Ovary (tissue), 9 donors: ENCODE data around the gene ENTR1. TPM values are rescaled to one million over a fixed set of nuclear protein-coding genes. Genes with fewer than 3 reads are reported as not detected.

ENCODE experiments used
- DNase-seq, 5 donors: peaks; one replicate each; pipeline ENCODE4 v3.0.0-alpha.2; 2019 to 2020
- H3K27ac ChIP-seq, 2 donors: fragments of 200-600 bp; one replicate each; pipeline versions ENCODE4 v1.5.1 to v1.8.0; 2019 to 2022
- H3K27me3 ChIP-seq: fragments of 200-600 bp; one replicate; pipeline ENCODE4 v1.8.0; 2022
- H3K36me3 ChIP-seq: fragments of 200-600 bp; sonication (generic); one replicate; pipeline ENCODE4 v1.5.1; 2019
- H3K4me1 ChIP-seq: one replicate; pipeline ENCODE4 v1.8.1; 2013; ENCODE audit warnings: mild to moderate bottlenecking, moderate library complexity; ENCODE audit not compliant: insufficient read depth
- H3K4me3 ChIP-seq: fragments of 200-600 bp; sonication (generic); one replicate; pipeline ENCODE4 v1.5.1; 2017
- H3K9me3 ChIP-seq, 2 donors: fragments of 200-600 bp in 1 of 2; sonication (generic) in 1 of 2; one replicate each; pipeline versions ENCODE4 v1.5.1 to v1.8.1; 2013 to 2019; ENCODE audit warnings: mild to moderate bottlenecking in 1 of 2, moderate library complexity in 1 of 2
- EP300 ChIP-seq: sonication (generic); formaldehyde crosslinking; IDR thresholded peaks from one replicate; pipeline ENCODE4 v1.6.1; 2017; ENCODE audit warnings: antibody characterized with exemption
- POLR2A ChIP-seq: fragments of 450-650 bp; IDR thresholded peaks from one replicate; pipeline ENCODE4 v1.6.1; 2017; ENCODE audit warnings: antibody characterized with exemption, mild to moderate bottlenecking, moderate library complexity
- WGBS, 3 donors: extraction: QIAGEN DNeasy Blood & Tissue Kit in 1 of 3; methylation state at CpG; one replicate each; pipeline versions ENCODE4 v1.1.5 to v1.1.7; 2013 to 2017; 5-methylcytosine and 5-hydroxymethylcytosine counted together
- intact Hi-C, 4 donors: fragments of 100-400 bp; cut with DNase I; formaldehyde crosslinking; loops; one replicate each; pipeline versions ENCODE4 v1.11.0 to v1.15.1; 2022 to 2023
- polyA plus RNA-seq, 2 donors: library from polyadenylated mRNA; stranded (reverse); fragments of 200-250 nt in 1 of 2; fragments of 350-450 nt in 1 of 2; fragmentation: Illumina TruSeq in 1 of 2; extraction: RNeasy Lipid Tissue Mini Kit (QIAGEN cat#74804) in 1 of 2; gene quantifications; one replicate each; pipeline ENCODE4 v1.2.3, GENCODE V29; 2013 to 2014
- total RNA-seq, 7 donors: library from RNA; depleted of rRNA in 2 of 7; stranded (reverse); fragments of >200 nt in 2 of 7; fragmentation: NEBNext Ultra II Directional in 3 of 7; extraction: Animal tissue kit (Norgen Biotek cat#: 25700) in 3 of 7; gene quantifications; one replicate each; pipeline versions ENCODE4 v1.1.0 to v1.2.4, GENCODE V29; 2016 to 2023
- TF ChIP-seq, protein P1 (sequence below), 3 donors: fragments of 450-650 bp in 2 of 3; fragments of 200-600 bp in 1 of 3; IDR thresholded peaks; one replicate each; pipeline versions ENCODE4 v1.5.1 to v1.8.0; 2016 to 2022; ENCODE audit warnings: antibody characterized with exemption in 3 of 3, mild to moderate bottlenecking in 1 of 3
- donor health status: DM: no; HTN: no; CAD: no; lungs with moderate emphysema.
- donor health status: DM: no; HTN: no; CAD: no.
- donor health status: Bipolar disorder and iron deficiency.
- donor health status: DM: yes; HTN: yes; CAD: no.
- donor health status: DM: no; HTN: no; CAD: no.
- donor health status: DM: yes; HTN: yes; CAD: no.

Gene ENTR1
- total and polyA plus RNA-seq, 9 donors, result 19.3 to 52.5 (median 27.2) TPM

DNA sequence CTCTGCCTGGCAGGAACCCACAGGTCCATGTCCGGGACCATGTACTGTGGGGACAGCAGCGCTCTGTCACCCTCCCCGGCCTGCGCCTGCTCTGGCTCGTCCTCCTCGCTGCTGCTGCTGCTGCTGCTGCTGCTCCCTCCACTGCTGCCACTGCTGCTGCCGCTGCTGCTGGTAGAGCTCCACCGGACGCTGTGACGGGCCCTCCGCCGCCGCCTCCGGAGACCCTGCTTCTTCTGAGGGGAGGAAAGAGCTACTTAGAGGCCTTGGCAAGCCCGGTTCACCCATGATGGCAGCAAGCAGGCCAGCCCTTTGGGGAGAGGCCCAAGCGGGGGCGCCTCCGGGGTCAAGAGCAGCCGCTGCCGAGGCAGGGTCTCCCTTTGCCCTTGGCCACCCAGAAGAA, 27.0 kb downstream of the ENTR1 start:
- no peaks in the 10 kb centered on the region for H3K36me3 ChIP-seq
- no peaks in the 10 kb centered on the region for H3K27me3 ChIP-seq
- 91 to 94% (median 92%) methylated on average over 20 of the region's 20 CpGs for WGBS, 3 donors

DNA sequence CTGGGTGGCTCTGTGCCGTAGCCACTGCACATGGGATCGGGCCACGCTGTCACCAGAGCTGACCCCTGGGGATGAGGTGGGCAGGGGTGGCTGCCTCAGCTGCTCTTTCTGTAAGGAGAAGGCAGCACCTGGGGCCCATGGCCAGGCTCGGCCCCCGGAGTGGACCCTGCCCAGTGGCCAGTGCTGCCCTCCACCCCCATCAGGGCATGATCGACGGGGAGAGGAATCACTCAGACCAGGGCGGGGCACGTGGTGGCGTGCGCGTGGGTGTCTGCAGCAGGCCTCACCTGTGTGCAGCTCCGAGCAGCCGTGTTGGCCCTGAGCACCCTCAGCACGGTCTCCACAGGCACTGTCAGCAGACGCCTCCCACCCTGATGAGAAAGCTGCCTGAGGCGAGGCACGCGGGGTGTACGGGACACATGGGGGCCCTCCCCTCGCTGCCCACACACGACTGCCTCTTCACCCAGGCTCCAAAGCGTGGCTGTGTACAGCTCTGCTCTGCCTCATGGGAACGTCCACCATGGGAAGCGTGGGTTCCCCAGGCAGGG, 28.4 kb downstream of the ENTR1 start:
- WGBS, 3 donors, result 84 to 90% (median 88%) methylated on average over 21 to 25 of the region's 25 CpGs
- intact Hi-C loops, result loop anchor here in 1 of 4 donors (10.0 kb wide), 1 partner anchor 237 kb away; no protein-coding TSS in a partner anchor

More for the DNA sequence above, 27.0 kb downstream of the ENTR1 start:
- Histone ChIP-seq H3K4me3 (no peak overlapping the region), H3K9me3 (no peaks in the 10 kb centered on the region), H3K4me1 (no peaks in the 10 kb centered on the region), H3K27ac (no peak overlapping the region)
- intact Hi-C loops, result loop anchor here in 1 of 4 donors (10.0 kb wide), 1 partner anchor 239 kb away; no protein-coding TSS in a partner anchor
- no peak for DNase-seq
- TF ChIP-seq, protein P1, sequence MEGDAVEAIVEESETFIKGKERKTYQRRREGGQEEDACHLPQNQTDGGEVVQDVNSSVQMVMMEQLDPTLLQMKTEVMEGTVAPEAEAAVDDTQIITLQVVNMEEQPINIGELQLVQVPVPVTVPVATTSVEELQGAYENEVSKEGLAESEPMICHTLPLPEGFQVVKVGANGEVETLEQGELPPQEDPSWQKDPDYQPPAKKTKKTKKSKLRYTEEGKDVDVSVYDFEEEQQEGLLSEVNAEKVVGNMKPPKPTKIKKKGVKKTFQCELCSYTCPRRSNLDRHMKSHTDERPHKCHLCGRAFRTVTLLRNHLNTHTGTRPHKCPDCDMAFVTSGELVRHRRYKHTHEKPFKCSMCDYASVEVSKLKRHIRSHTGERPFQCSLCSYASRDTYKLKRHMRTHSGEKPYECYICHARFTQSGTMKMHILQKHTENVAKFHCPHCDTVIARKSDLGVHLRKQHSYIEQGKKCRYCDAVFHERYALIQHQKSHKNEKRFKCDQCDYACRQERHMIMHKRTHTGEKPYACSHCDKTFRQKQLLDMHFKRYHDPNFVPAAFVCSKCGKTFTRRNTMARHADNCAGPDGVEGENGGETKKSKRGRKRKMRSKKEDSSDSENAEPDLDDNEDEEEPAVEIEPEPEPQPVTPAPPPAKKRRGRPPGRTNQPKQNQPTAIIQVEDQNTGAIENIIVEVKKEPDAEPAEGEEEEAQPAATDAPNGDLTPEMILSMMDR (IDR thresholded peaks at IDR 0.05), result no peak
- TF ChIP-seq EP300 (no peak), POLR2A (no peak)

DNA sequence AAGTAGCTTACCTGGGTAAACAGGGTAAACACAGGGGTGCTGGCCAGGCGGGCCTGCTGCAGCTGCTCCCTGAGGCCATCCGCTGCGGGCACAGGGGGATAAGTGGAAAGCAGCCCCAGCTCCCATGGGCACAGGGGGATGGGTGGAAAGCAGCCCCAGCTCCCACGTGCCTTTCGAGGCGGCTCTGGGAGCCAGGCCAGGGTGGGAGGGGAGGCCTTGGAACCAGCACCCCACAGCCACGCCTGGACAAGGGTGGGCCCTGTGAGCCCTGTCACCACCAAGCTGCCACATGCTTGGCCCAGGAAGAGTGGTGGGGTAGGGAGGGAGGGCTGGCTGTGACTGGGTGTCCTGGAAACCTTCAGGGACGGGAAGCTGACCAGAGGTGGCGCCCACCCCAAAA, 29.1 kb downstream of the ENTR1 start:
- H3K9me3 ChIP-seq, result no peaks in the 10 kb centered on the region
- TF ChIP-seq, protein P1 (IDR thresholded peaks at IDR 0.05), result no peak
- no peak for TF ChIP-seq POLR2A
- no peak for TF ChIP-seq EP300
- intact Hi-C loops, result loop anchor here in 1 of 4 donors (10.0 kb wide), 1 partner anchor 237 kb away; no protein-coding TSS in a partner anchor
- DNase-seq, result no peak
- no peak overlapping the region for H3K4me3 ChIP-seq
- no peaks in the 10 kb centered on the region for H3K36me3 ChIP-seq
- H3K4me1 ChIP-seq, result no peaks in the 10 kb centered on the region
- H3K27me3 ChIP-seq, result no peaks in the 10 kb centered on the region
- 55 to 63% (median 56%) methylated on average over 9 of the region's 9 CpGs for WGBS, 3 donors
- H3K27ac ChIP-seq, result no peak overlapping the region

More for the DNA sequence above, 28.4 kb downstream of the ENTR1 start:
- DNase-seq, result no peak
- Histone ChIP-seq H3K4me3 (no peak overlapping the region), H3K27me3 (no peaks in the 10 kb centered on the region), H3K4me1 (no peaks in the 10 kb centered on the region), H3K27ac (no peak overlapping the region), H3K9me3 (no peaks in the 10 kb centered on the region), H3K36me3 (no peaks in the 10 kb centered on the region)
- TF ChIP-seq POLR2A, result no peak
- TF ChIP-seq, protein P1 (IDR thresholded peaks at IDR 0.05), result no peak
- TF ChIP-seq EP300, result no peak

DNA sequence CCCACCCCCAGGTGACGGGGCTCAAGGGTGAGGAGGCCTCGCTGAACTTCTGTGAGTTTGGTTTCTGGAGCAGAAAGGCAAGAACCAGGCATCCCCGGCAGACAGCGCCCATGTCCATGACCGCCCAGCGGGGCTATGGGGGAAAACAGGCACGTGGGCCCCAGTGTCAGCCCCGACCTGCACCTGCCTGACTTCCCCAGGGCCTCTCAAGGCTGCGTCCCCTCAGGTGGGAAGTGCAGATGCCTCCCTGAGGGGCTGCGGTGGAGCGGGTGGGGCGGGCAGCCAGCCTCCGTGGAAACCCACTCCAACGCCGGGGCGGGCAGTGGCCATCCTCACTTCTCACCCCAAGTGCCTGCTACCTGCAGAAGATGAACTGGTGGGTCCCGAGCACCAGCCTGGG, 30.0 kb downstream of the ENTR1 start:
- intact Hi-C loops, result loop anchor here in 1 of 4 donors (10.0 kb wide), 1 partner anchor 236 kb away; no protein-coding TSS in a partner anchor
- no peaks in the 10 kb centered on the region for H3K27me3 ChIP-seq
- DNase-seq, result no peak
- H3K36me3 ChIP-seq, result no peaks in the 10 kb centered on the region
- no peaks in the 10 kb centered on the region for H3K9me3 ChIP-seq
- H3K27ac ChIP-seq, result no peak overlapping the region
- H3K4me3 ChIP-seq, result no peak overlapping the region
- TF ChIP-seq EP300 (no peak), POLR2A (no peak)
- TF ChIP-seq, protein P1 (IDR thresholded peaks at IDR 0.05), result no peak
- H3K4me1 ChIP-seq, result no peaks in the 10 kb centered on the region
- 92 to 93% (median 92%) methylated on average over 17 of the region's 17 CpGs for WGBS, 3 donors
